HepG2 (cell line): Measurements from ENCODE around the gene NFIC. TPM values are rescaled to one million over a fixed set of nuclear protein-coding genes. Genes with fewer than 3 reads are reported as not detected.

Source experiments
- ATAC-seq: fragments of 200-7000 bp; cut with Tn5 transposase; 3 replicates; pipeline ENCODE4 v1.9.1; 2020; ENCODE audit warnings: mild to moderate bottlenecking, moderate library complexity
- BruUV-seq: library from RNA; stranded (reverse); fragments of 400-500 nt; replicated peaks from 2 replicates; lab custom pipeline; 2021; lab: Mats Ljungman, UMichigan
- CTCF ChIA-PET: fragments of 300-600 bp; formaldehyde crosslinking; extraction: SDS; loops from one replicate; lab custom pipeline; 2021; ENCODE audit warnings: low total read pairs, inconsistent platforms, low intra/inter-chr PET ratio; lab: Yijun Ruan, JAX
- POLR2A ChIA-PET: fragments of 350-600 bp; sonication (Branson Sonifier 250); formaldehyde crosslinking; loops from one replicate; lab custom pipeline; 2020; ENCODE audit warnings: antibody characterized with exemption, inconsistent platforms; lab: Yijun Ruan, JAX
- DNase-seq: peaks from one replicate; pipeline ENCODE4 v3.0.0-alpha.2; 2015; ENCODE audit warnings: low spot score
- FAIRE-seq: peaks from 3 replicates; lab custom pipeline; 2011; peaks lifted over from hg19 to GRCh38; lab: Jason Lieb, UNC
- H2AFZ ChIP-seq: one replicate; pipeline ENCODE4 v1.6.1; 2011; ENCODE audit warnings: low read length, inconsistent platforms
- H3K27ac ChIP-seq: fragments of 300-600 bp; 3 replicates; pipeline ENCODE4 v1.8.0; 2011; ENCODE audit warnings: mixed run types, mild to moderate bottlenecking, mixed read lengths, low read length, inconsistent platforms; ENCODE audit not compliant: insufficient read depth; ENCODE audit errors: extremely low read length
- H3K27me3 ChIP-seq, 2 experiments: fragments of 200-600 bp in 1 of 2; 2 replicates in 1 of 2; 3 replicates in 1 of 2; pipeline versions ENCODE4 v1.6.0 to v1.8.0; 2011; ENCODE audit warnings: low read length in 2 of 2, mild to moderate bottlenecking in 2 of 2, moderate library complexity in 2 of 2, inconsistent platforms in 1 of 2; ENCODE audit not compliant: insufficient read depth in 2 of 2, control insufficient read depth in 1 of 2
- H3K36me3 ChIP-seq, 2 experiments: fragments of 200-600 bp in 1 of 2; replicated peaks in 1 of 2; 2 replicates in 1 of 2; 3 replicates in 1 of 2; pipeline versions ENCODE4 v1.5.1 to v1.8.0; 2011; ENCODE audit warnings: low read length in 2 of 2, inconsistent platforms in 1 of 2; ENCODE audit not compliant: insufficient read depth in 2 of 2, control insufficient read depth in 1 of 2
- H3K4me1 ChIP-seq: 2 replicates; pipeline ENCODE4 v1.5.1; 2012; ENCODE audit warnings: low read length, inconsistent platforms; ENCODE audit not compliant: insufficient read depth
- H3K4me2 ChIP-seq: 2 replicates; pipeline ENCODE4 v1.6.0; 2011; ENCODE audit warnings: low read depth, low read length, inconsistent platforms
- H3K4me3 ChIP-seq, 3 experiments: fragments of 200-600 bp in 1 of 3; sonication (generic), shearing (Covaris generic) in 1 of 3; replicated peaks in 1 of 3; 2 replicates each; pipeline ENCODE4 v1.5.1; 2011 to 2016; ENCODE audit warnings: low read length in 3 of 3, inconsistent platforms in 2 of 3, low read depth in 2 of 3, mild to moderate bottlenecking in 2 of 3, control low read depth in 1 of 3, mixed read lengths in 1 of 3; ENCODE audit not compliant: insufficient read depth in 1 of 3
- H3K79me2 ChIP-seq: one replicate; pipeline ENCODE4 v1.6.1; 2011; ENCODE audit warnings: low read length, inconsistent platforms; ENCODE audit not compliant: insufficient read depth
- H3K9ac ChIP-seq: 2 replicates; pipeline ENCODE4 v1.6.0; 2011; ENCODE audit warnings: mild to moderate bottlenecking, low read depth, low read length, inconsistent platforms; ENCODE audit not compliant: insufficient read depth
- H3K9me3 ChIP-seq: 2 replicates; pipeline ENCODE4 v1.5.1; 2012; ENCODE audit warnings: mild to moderate bottlenecking, low read length
- H4K20me1 ChIP-seq: 2 replicates; pipeline ENCODE4 v1.6.0; 2011; ENCODE audit warnings: inconsistent platforms, mild to moderate bottlenecking, low read length, moderate library complexity; ENCODE audit not compliant: insufficient read depth
- HNRNPL ChIP-seq: fragments of 200-400 bp; formaldehyde crosslinking; IDR thresholded peaks from 2 replicates; pipeline ENCODE4 v1.6.1; 2017; ENCODE audit warnings: mild to moderate bottlenecking, low read depth, low read length
- KLF15 ChIP-seq: sonication (generic); formaldehyde crosslinking; IDR thresholded peaks from 2 replicates; pipeline ENCODE4 v1.8.1; 2023; ENCODE audit warnings: borderline replicate concordance, mild to moderate bottlenecking, inconsistent platforms, missing genetic modification reagents, mixed read lengths
- ZMYM3 ChIP-seq: sonication (generic); formaldehyde crosslinking; IDR thresholded peaks from 2 replicates; pipeline ENCODE4 v1.5.1; 2020; ENCODE audit warnings: mild to moderate bottlenecking, missing genetic modification reagents
- ZNF280B ChIP-seq: sonication (generic); formaldehyde crosslinking; IDR thresholded peaks from 2 replicates; pipeline ENCODE4 v1.5.0; 2020; ENCODE audit warnings: missing genetic modification reagents, mild to moderate bottlenecking, borderline replicate concordance
- ZNF431 ChIP-seq: sonication (generic); formaldehyde crosslinking; IDR thresholded peaks from 2 replicates; pipeline ENCODE4 v1.9.0; 2022; ENCODE audit warnings: missing genetic modification reagents, low read depth, mild to moderate bottlenecking, borderline replicate concordance
- ZNF547 ChIP-seq: sonication (generic); formaldehyde crosslinking; IDR thresholded peaks from 2 replicates; pipeline ENCODE4 v1.5.1; 2020; ENCODE audit warnings: mild to moderate bottlenecking, missing genetic modification reagents
- ZNF629 ChIP-seq: sonication (generic); formaldehyde crosslinking; conservative IDR thresholded peaks from 2 replicates; pipeline ENCODE4 v1.5.0; 2020; ENCODE audit warnings: missing genetic modification reagents
- ZNF768 ChIP-seq: sonication (generic); formaldehyde crosslinking; IDR thresholded peaks from 2 replicates; pipeline ENCODE4 v1.4.0; 2020; ENCODE audit warnings: missing genetic modification reagents
- WGBS: methylation state at CpG from one replicate; pipeline ENCODE4 v1.1.6; 2017; ENCODE audit warnings: low lambda C conversion rate; 5-methylcytosine and 5-hydroxymethylcytosine counted together
- in situ Hi-C: cut with HindIII; loops from 2 replicates; pipeline ENCODE4 v1.10.0; 2017; ENCODE audit warnings: low pct_unique_long_range_greater_than_20kb; ENCODE audit not compliant: extremely low pct_ligation_motif_present
- intact Hi-C: fragments of 100-400 bp; cut with micrococcal nuclease; formaldehyde crosslinking; loops from one replicate; pipeline ENCODE4 v1.10.0; 2022; ENCODE audit not compliant: unreplicated experiment
- polyA plus RNA-seq, 8 experiments: library from polyadenylated mRNA; depleted of rRNA in 3 of 8; stranded (reverse) in 7 of 8; unstranded in 1 of 8; fragments of >200 nt; fragmentation: Illumina TruSeq in 4 of 8; extraction: Trizol in 4 of 8; gene quantifications; 2 replicates each; pipeline versions ENCODE4 v1.2.1 to v1.2.3, GENCODE V29; 2011 to 2016; ENCODE audit warnings: low read depth in 4 of 8, missing spikeins in 1 of 8, mixed read lengths in 1 of 8; ENCODE audit not compliant: insufficient read depth in 1 of 8
- total RNA-seq, 5 experiments: library from RNA; depleted of rRNA; stranded (reverse); fragments of >200 nt; fragmentation: Illumina TruSeq; extraction: Trizol; gene quantifications; 2 replicates each; pipeline ENCODE4 v1.2.3, GENCODE V29; 2016; ENCODE audit warnings: low read depth in 1 of 5
- TF ChIP-seq, protein P1 (sequence below): sonication (generic); formaldehyde crosslinking; IDR thresholded peaks from 2 replicates; pipeline ENCODE4 v1.4.0; 2020; ENCODE audit warnings: missing genetic modification reagents, mild to moderate bottlenecking, borderline replicate concordance

NFIC gene
- total and polyA plus RNA-seq, 2 of the 13 experiments (the other 11 are each of a cell fraction or from before 2014, with no cell fraction given) = 1.3 to 2.5 TPM

- Histone ChIP-seq H3K36me3 (peaks cover 4 to 20% of the 10 kb centered on the region in 2 experiments; a peak in 4 of 5 replicates), H3K27ac (no peak overlapping the region), H3K4me1 (peaks cover 16% of the 10 kb centered on the region), H3K4me2 (no peak overlapping the region), H3K27me3 (no peaks in the 10 kb centered on the region), H3K9ac (no peak overlapping the region), H4K20me1 (0 out of 2 replicates have a peak, but pooled peaks cover 2% of the 10 kb centered on the region), H3K79me2 (no peaks in the 10 kb centered on the region), H3K9me3 (no peaks in the 10 kb centered on the region), H3K4me3 (no peak overlapping the region), H2AFZ (no peak overlapping the region)
- BruUV-seq = no TSS peak
- ATAC-seq (no peak), FAIRE-seq (no peak), DNase-seq (no peak)
- CTCF ChIA-PET = no interaction called here
- TF ChIP-seq, protein P1, sequence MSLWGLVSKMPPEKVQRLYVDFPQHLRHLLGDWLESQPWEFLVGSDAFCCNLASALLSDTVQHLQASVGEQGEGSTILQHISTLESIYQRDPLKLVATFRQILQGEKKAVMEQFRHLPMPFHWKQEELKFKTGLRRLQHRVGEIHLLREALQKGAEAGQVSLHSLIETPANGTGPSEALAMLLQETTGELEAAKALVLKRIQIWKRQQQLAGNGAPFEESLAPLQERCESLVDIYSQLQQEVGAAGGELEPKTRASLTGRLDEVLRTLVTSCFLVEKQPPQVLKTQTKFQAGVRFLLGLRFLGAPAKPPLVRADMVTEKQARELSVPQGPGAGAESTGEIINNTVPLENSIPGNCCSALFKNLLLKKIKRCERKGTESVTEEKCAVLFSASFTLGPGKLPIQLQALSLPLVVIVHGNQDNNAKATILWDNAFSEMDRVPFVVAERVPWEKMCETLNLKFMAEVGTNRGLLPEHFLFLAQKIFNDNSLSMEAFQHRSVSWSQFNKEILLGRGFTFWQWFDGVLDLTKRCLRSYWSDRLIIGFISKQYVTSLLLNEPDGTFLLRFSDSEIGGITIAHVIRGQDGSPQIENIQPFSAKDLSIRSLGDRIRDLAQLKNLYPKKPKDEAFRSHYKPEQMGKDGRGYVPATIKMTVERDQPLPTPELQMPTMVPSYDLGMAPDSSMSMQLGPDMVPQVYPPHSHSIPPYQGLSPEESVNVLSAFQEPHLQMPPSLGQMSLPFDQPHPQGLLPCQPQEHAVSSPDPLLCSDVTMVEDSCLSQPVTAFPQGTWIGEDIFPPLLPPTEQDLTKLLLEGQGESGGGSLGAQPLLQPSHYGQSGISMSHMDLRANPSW (CRISPR knock-in tag) = no peak
- TF ChIP-seq ZNF547 (CRISPR knock-in tag) (no peak), HNRNPL (no peak), KLF15 (no peak), ZMYM3 (0 out of 2 replicates have a peak, but pooled peaks have one; percentile 44), ZNF768 (CRISPR knock-in tag) (peak; percentile 93), ZNF431 (CRISPR knock-in tag) (no peak), ZNF629 (CRISPR knock-in tag) (peak; percentile 74), ZNF280B (CRISPR knock-in tag) (no peak)
- intact Hi-C loops (no loop called here), in situ Hi-C loops (no loop called here)
- POLR2A ChIA-PET = no interaction called here
- over 99% methylated on average over 13 of the region's 15 CpGs for WGBS
Measured at GRCh38 chr19:3454656-3455392, 88.4 kb downstream of the NFIC start.
